ENCODE results near the gene GANC.
"Not testable (repeated sequence)": the region's sequence is repeated elsewhere in the genome, so short reads cannot be mapped to it uniquely, and the experiment has no call there.

DNA sequence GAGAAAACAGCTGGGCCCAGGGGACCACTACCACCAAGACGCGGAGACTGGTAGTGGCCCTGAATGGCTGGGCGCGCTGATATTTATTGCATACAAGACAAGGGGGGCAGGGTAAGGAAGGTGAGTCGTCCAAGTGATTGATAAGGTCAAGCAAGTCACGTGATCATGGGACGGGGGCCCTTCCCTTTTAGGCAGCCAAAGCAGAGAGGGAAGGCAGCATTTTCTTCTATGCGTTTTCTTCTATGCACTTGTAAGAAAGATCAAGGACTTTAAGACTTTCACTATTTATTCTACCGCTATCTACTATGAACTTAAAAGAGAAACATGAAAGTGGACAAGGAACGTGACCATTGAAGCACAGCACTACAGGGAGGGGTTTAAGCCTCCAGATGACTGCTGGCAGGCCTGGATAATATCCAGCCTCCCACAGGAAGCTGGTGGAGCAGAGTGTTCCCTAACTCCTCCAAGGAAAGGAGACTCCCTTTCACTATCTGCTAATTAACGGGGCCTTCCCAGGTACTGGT is 43.3 kb downstream of the GANC start:
- TF ChIP-seq, protein P1, sequence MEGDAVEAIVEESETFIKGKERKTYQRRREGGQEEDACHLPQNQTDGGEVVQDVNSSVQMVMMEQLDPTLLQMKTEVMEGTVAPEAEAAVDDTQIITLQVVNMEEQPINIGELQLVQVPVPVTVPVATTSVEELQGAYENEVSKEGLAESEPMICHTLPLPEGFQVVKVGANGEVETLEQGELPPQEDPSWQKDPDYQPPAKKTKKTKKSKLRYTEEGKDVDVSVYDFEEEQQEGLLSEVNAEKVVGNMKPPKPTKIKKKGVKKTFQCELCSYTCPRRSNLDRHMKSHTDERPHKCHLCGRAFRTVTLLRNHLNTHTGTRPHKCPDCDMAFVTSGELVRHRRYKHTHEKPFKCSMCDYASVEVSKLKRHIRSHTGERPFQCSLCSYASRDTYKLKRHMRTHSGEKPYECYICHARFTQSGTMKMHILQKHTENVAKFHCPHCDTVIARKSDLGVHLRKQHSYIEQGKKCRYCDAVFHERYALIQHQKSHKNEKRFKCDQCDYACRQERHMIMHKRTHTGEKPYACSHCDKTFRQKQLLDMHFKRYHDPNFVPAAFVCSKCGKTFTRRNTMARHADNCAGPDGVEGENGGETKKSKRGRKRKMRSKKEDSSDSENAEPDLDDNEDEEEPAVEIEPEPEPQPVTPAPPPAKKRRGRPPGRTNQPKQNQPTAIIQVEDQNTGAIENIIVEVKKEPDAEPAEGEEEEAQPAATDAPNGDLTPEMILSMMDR (IDR thresholded peaks at IDR 0.05; ENCODE audit: borderline replicate concordance, extremely low read depth, low read length, poor library complexity, severe bottlenecking), result not testable (repeated sequence)
- not testable (repeated sequence) for TF ChIP-seq EZH2 (IDR thresholded peaks at IDR 0.05; ENCODE audit: borderline replicate concordance, low read depth, low read length, severe bottlenecking)

Data from DND-41 (cell line).